H9 (cell line): ENCODE measurements around the gene LPP. TPM values are rescaled to one million over a fixed set of nuclear protein-coding genes. Genes with fewer than 3 reads are reported as not detected.

Experiments
- DNase-seq: peaks from one replicate; pipeline ENCODE4 v3.0.0-alpha.2; 2017
- H2AFZ ChIP-seq: one replicate; pipeline ENCODE4 v1.6.1; 2013; ENCODE audit warnings: mild to moderate bottlenecking, low read length, control low read depth, moderate library complexity
- H2AK5ac ChIP-seq: 2 replicates; pipeline ENCODE4 v1.6.1; 2013; ENCODE audit warnings: low read length, control low read depth, mixed read lengths; ENCODE audit not compliant: insufficient read length
- H2BK120ac ChIP-seq: one replicate; pipeline ENCODE4 v1.6.1; 2013; ENCODE audit warnings: low read depth, mild to moderate bottlenecking, low read length, control low read depth, inconsistent platforms; ENCODE audit not compliant: poor library complexity, severe bottlenecking
- H2BK12ac ChIP-seq: 2 replicates; pipeline ENCODE4 v1.6.1; 2013; ENCODE audit warnings: low read length, control low read depth, mixed read lengths, low read depth; ENCODE audit not compliant: insufficient read length
- H2BK15ac ChIP-seq: 2 replicates; pipeline ENCODE4 v1.6.1; 2013; ENCODE audit warnings: low read depth, low read length, control low read depth
- H2BK20ac ChIP-seq: one replicate; pipeline ENCODE4 v1.6.1; 2013; ENCODE audit warnings: low read depth, mild to moderate bottlenecking, low read length, control low read depth, inconsistent platforms; ENCODE audit not compliant: poor library complexity, severe bottlenecking
- H2BK5ac ChIP-seq: 2 replicates; pipeline ENCODE4 v1.6.1; 2013; ENCODE audit warnings: low read length, control low read depth, mixed read lengths; ENCODE audit not compliant: insufficient read length
- H3K14ac ChIP-seq: 2 replicates; pipeline ENCODE4 v1.6.1; 2013; ENCODE audit warnings: low read length, control low read depth; ENCODE audit not compliant: insufficient read depth
- H3K18ac ChIP-seq: 2 replicates; pipeline ENCODE4 v1.6.1; 2013; ENCODE audit warnings: low read depth, mild to moderate bottlenecking, mixed read lengths, low read length, control low read depth; ENCODE audit not compliant: insufficient read length
- H3K23ac ChIP-seq: 2 replicates; pipeline ENCODE4 v1.6.1; 2013; ENCODE audit warnings: low read length, control low read depth, mixed read lengths, low read depth; ENCODE audit not compliant: insufficient read length
- H3K23me2 ChIP-seq: 2 replicates; pipeline ENCODE4 v1.6.1; 2013; ENCODE audit warnings: low read depth, mild to moderate bottlenecking, mixed read lengths, low read length, control low read depth; ENCODE audit not compliant: insufficient read length, poor library complexity, severe bottlenecking
- H3K27ac ChIP-seq: 2 replicates; pipeline ENCODE4 v1.5.1; 2013; ENCODE audit warnings: low read length, control low read depth, mixed read lengths, low read depth; ENCODE audit not compliant: insufficient read length
- H3K27me3 ChIP-seq: 2 replicates; pipeline ENCODE4 v1.6.1; 2013; ENCODE audit warnings: low read length, control low read depth, inconsistent platforms; ENCODE audit not compliant: insufficient read depth
- H3K4ac ChIP-seq: 2 replicates; pipeline ENCODE4 v1.6.1; 2013; ENCODE audit warnings: low read depth, mild to moderate bottlenecking, control low read depth, inconsistent platforms, low read length, moderate library complexity
- H3K4me1 ChIP-seq: 2 replicates; pipeline ENCODE4 v1.6.1; 2013; ENCODE audit warnings: low read length, control low read depth, inconsistent platforms; ENCODE audit not compliant: insufficient read depth
- H3K4me2 ChIP-seq: 2 replicates; pipeline ENCODE4 v1.6.1; 2013; ENCODE audit warnings: low read length, control low read depth, mixed read lengths; ENCODE audit not compliant: insufficient read length, insufficient read depth
- H3K56ac ChIP-seq: 2 replicates; pipeline ENCODE4 v1.6.1; 2013; ENCODE audit warnings: low read depth, mild to moderate bottlenecking, mixed read lengths, low read length, control low read depth; ENCODE audit not compliant: insufficient read length
- H3K79me1 ChIP-seq: 2 replicates; pipeline ENCODE4 v1.6.1; 2013; ENCODE audit warnings: low read depth, mild to moderate bottlenecking, moderate library complexity, low read length, control low read depth, inconsistent platforms; ENCODE audit not compliant: insufficient read depth, poor library complexity, severe bottlenecking
- H3K79me2 ChIP-seq: 2 replicates; pipeline ENCODE4 v1.6.1; 2013; ENCODE audit warnings: low read length, control low read depth, inconsistent platforms; ENCODE audit not compliant: insufficient read depth
- H3K9ac ChIP-seq: 2 replicates; pipeline ENCODE4 v1.6.1; 2013; ENCODE audit warnings: low read length, control low read depth, mixed read lengths; ENCODE audit not compliant: insufficient read length; ENCODE audit errors: extremely low read depth
- H3K9me3 ChIP-seq: one replicate; pipeline ENCODE4 v1.6.1; 2013; ENCODE audit warnings: low read depth, low read length, inconsistent platforms; ENCODE audit not compliant: control insufficient read depth
- H3T11ph ChIP-seq: one replicate; pipeline ENCODE4 v1.6.1; 2013; ENCODE audit warnings: mild to moderate bottlenecking, low read length, control low read depth, inconsistent platforms
- H4K20me1 ChIP-seq: one replicate; pipeline ENCODE4 v1.6.1; 2013; ENCODE audit not compliant: control insufficient read depth, insufficient read length, insufficient read depth
- H4K5ac ChIP-seq: 2 replicates; pipeline ENCODE4 v1.6.1; 2013; ENCODE audit warnings: low read depth, mild to moderate bottlenecking, mixed read lengths, low read length, control low read depth; ENCODE audit not compliant: insufficient read length
- H4K8ac ChIP-seq: replicated peaks from 2 replicates; pipeline ENCODE4 v1.6.1; 2013; ENCODE audit warnings: low read length, control low read depth, mixed read lengths, low read depth; ENCODE audit not compliant: insufficient read length
- H4K91ac ChIP-seq: 2 replicates; pipeline ENCODE4 v1.6.1; 2013; ENCODE audit warnings: low read depth, mild to moderate bottlenecking, moderate library complexity, mixed read lengths, low read length, control low read depth; ENCODE audit not compliant: insufficient read length
- H3K27ac Mint-ChIP-seq, 3 experiments: 2 replicates in 2 of 3; 3 replicates in 1 of 3; pipeline ENCODE4 v1.8.0; 2020 to 2021; ENCODE audit warnings: mixed read lengths in 3 of 3, mild to moderate bottlenecking in 1 of 3, moderate library complexity in 1 of 3
- H3K27me3 Mint-ChIP-seq: 2 replicates; pipeline ENCODE4 v1.8.0; 2021; ENCODE audit warnings: low read depth, mild to moderate bottlenecking, moderate library complexity, mixed read lengths
- H3K36me3 Mint-ChIP-seq, 3 experiments: 2 replicates in 2 of 3; 3 replicates in 1 of 3; pipeline ENCODE4 v1.8.0; 2020 to 2021; ENCODE audit warnings: low read depth in 3 of 3, mixed read lengths in 3 of 3; ENCODE audit not compliant: insufficient read depth in 1 of 3
- H3K4me1 Mint-ChIP-seq, 2 experiments: 2 replicates each; pipeline ENCODE4 v1.8.0; 2020; ENCODE audit warnings: mixed read lengths in 2 of 2
- H3K4me3 Mint-ChIP-seq, 2 experiments: 2 replicates in 1 of 2; 3 replicates in 1 of 2; pipeline ENCODE4 v1.8.0; 2020 to 2021; ENCODE audit warnings: mild to moderate bottlenecking in 2 of 2, mixed read lengths in 2 of 2, moderate library complexity in 1 of 2
- H3K9me3 Mint-ChIP-seq, 2 experiments: 2 replicates in 1 of 2; 3 replicates in 1 of 2; pipeline ENCODE4 v1.8.0; 2020; ENCODE audit warnings: mild to moderate bottlenecking in 2 of 2, mixed read lengths in 2 of 2, moderate library complexity in 1 of 2
- CTCF ChIP-seq: fragments of 200-600 bp; sonication (generic); conservative IDR thresholded peaks from 3 replicates; pipeline ENCODE4 v1.8.0; 2021; ENCODE audit warnings: antibody characterized with exemption, mild to moderate bottlenecking
- WGBS: extraction: QIAGEN DNeasy Blood & Tissue Kit; methylation state at CpG from one replicate; pipeline ENCODE4 v1.1.7; 2013; ENCODE audit warnings: missing lambda C conversion rate, low lambda C conversion rate, mixed read lengths; ENCODE audit not compliant: insufficient read length; ENCODE audit errors: extremely low coverage; 5-methylcytosine and 5-hydroxymethylcytosine counted together
- total RNA-seq: library from RNA; stranded (reverse); gene quantifications from 2 replicates; pipeline ENCODE4 v1.2.1, GENCODE V29; 2021

The LPP gene
- total RNA-seq, 1 experiment from 2014 or later: 64.6 TPM

GRCh38 chr3:188164248-188164687, 10.3 kb downstream of the LPP start:
- H3K4me2 ChIP-seq: no peak overlapping the region
- Mint-ChIP-seq H3K36me3 (no peaks in the 10 kb centered on the region), H3K27ac (peak overlapping the region in 1 of 3 experiments; percentile 59; a peak in 1 of 7 replicates), H3K4me3 (no peak overlapping the region), H3K4me1 (peaks cover 18 to 26% of the 10 kb centered on the region in 2 experiments), H3K9me3 (no peaks in the 10 kb centered on the region), H3K27me3 (no peaks in the 10 kb centered on the region)
- no peak overlapping the region for H3K27ac ChIP-seq
- no peaks in the 10 kb centered on the region for H3K27me3 ChIP-seq
- no peak for TF ChIP-seq CTCF
- no peaks in the 10 kb centered on the region for H3K79me1 ChIP-seq
- no peak overlapping the region for H4K91ac ChIP-seq
- H2BK5ac ChIP-seq: no peak overlapping the region
- peaks cover 2% of the 10 kb centered on the region; the same call in 1 of the 2 replicates for H3K4me1 ChIP-seq
- H3K79me2 ChIP-seq: peaks cover 24% of the 10 kb centered on the region; the same call in 1 of the 2 replicates
- H4K8ac ChIP-seq: no peak overlapping the region
- H3K14ac ChIP-seq: no peak overlapping the region
- H3K23ac ChIP-seq: no peak overlapping the region
- no peak for DNase-seq
- no peak overlapping the region for H3K18ac ChIP-seq
- no peak overlapping the region for H2AFZ ChIP-seq
- no CpG with 5 or more reads among the region's 2 CpGs for WGBS
- H2BK120ac ChIP-seq: no peak overlapping the region
- no peak overlapping the region for H3K4ac ChIP-seq
- no peak overlapping the region for H2AK5ac ChIP-seq
- no peak overlapping the region for H2BK12ac ChIP-seq
- no peak overlapping the region for H3K56ac ChIP-seq
- no peaks in the 10 kb centered on the region for H3K23me2 ChIP-seq
- H3K9me3 ChIP-seq: no peaks in the 10 kb centered on the region
- H4K5ac ChIP-seq: no peak overlapping the region
- H3T11ph ChIP-seq: no peak overlapping the region
- no peak overlapping the region for H3K9ac ChIP-seq
- no peak overlapping the region for H2BK15ac ChIP-seq
- H4K20me1 ChIP-seq: no peaks in the 10 kb centered on the region
- no peak overlapping the region for H2BK20ac ChIP-seq
